ENCODE data around the gene SPO11.

The SPO11 gene

GRCh38 chr20:57391439-57392301, 62.1 kb downstream of the SPO11 start:
- no peak for DNase-seq (ENCODE audit: low read depth)

- no peak for DNase-seq (ENCODE audit: low read depth)
Observed at GRCh38 chr20:57392512-57393271, 63.1 kb downstream of the SPO11 start.
